A673 (cell line): Measurements from ENCODE around the gene CCDC178.

ENCODE experiments used
- CTCF ChIP-seq: fragments of 300-800, 200-600 bp; sonication (generic); conservative IDR thresholded peaks from 2 replicates; pipeline ENCODE4 v1.5.1; 2017; ENCODE audit warnings: low read depth, mild to moderate bottlenecking, antibody characterized with exemption, low read length, moderate library complexity, mixed read lengths
- EZH2 ChIP-seq: fragments of 200-600 bp; sonication (generic); IDR thresholded peaks from 2 replicates; pipeline ENCODE4 v1.6.1; 2017; ENCODE audit warnings: borderline replicate concordance, low read depth, mild to moderate bottlenecking, mixed read lengths, antibody characterized with exemption, low read length; ENCODE audit not compliant: poor library complexity, severe bottlenecking

GRCh38 chr18:33304277-33304676, 136.2 kb downstream of the CCDC178 start:
- TF ChIP-seq CTCF (no peak), EZH2 (no peak)
